HepG2 (cell line): Measurements from ENCODE around the gene API5. TPM values are rescaled to one million over a fixed set of nuclear protein-coding genes. Genes with fewer than 3 reads are reported as not detected.

ENCODE experiments used
- ARNT2 ChIP-seq: sonication (generic); formaldehyde crosslinking; IDR thresholded peaks from 2 replicates; pipeline ENCODE4 v1.8.0; 2022; ENCODE audit warnings: mild to moderate bottlenecking, low read depth, missing genetic modification reagents, moderate library complexity
- CREBL2 ChIP-seq: sonication (generic); formaldehyde crosslinking; IDR thresholded peaks from 2 replicates; pipeline ENCODE4 v1.8.1; 2023; ENCODE audit warnings: missing genetic modification reagents, mild to moderate bottlenecking, borderline replicate concordance
- EHMT2 ChIP-seq: fragments of 200-600 bp; sonication (generic); IDR thresholded peaks from 2 replicates; pipeline ENCODE4 v1.7.0; 2017; ENCODE audit warnings: antibody characterized with exemption, low read depth, low read length, borderline replicate concordance
- GTF3A ChIP-seq: sonication (generic); formaldehyde crosslinking; conservative IDR thresholded peaks from 2 replicates; pipeline ENCODE4 v1.4.0; 2020; ENCODE audit warnings: mild to moderate bottlenecking, missing genetic modification reagents
- HCFC1 ChIP-seq: fragments of 150-350 bp; IDR thresholded peaks from 2 replicates; pipeline ENCODE4 v1.6.1; 2014; ENCODE audit warnings: low read depth, low read length
- JUN ChIP-seq: sonication (generic); formaldehyde crosslinking; IDR thresholded peaks from 2 replicates; pipeline ENCODE4 v1.4.0; 2020; ENCODE audit warnings: mild to moderate bottlenecking, missing genetic modification reagents
- MED1 ChIP-seq: sonication (generic); formaldehyde crosslinking; IDR thresholded peaks from 2 replicates; pipeline ENCODE4 v1.4.0; 2020; ENCODE audit warnings: missing genetic modification reagents
- REPIN1 ChIP-seq: sonication (generic); formaldehyde crosslinking; IDR thresholded peaks from 2 replicates; pipeline ENCODE4 v1.8.0; 2022; ENCODE audit warnings: missing genetic modification reagents, low read depth, mild to moderate bottlenecking, borderline replicate concordance
- TFDP2 ChIP-seq: sonication (generic); formaldehyde crosslinking; IDR thresholded peaks from 2 replicates; pipeline ENCODE4 v1.4.0; 2020; ENCODE audit warnings: missing genetic modification reagents
- ZBTB1 ChIP-seq: sonication (generic); formaldehyde crosslinking; IDR thresholded peaks from 2 replicates; pipeline ENCODE4 v1.4.0; 2020; ENCODE audit warnings: missing genetic modification reagents, borderline replicate concordance
- ZBTB46 ChIP-seq: sonication (generic); formaldehyde crosslinking; IDR thresholded peaks from 2 replicates; pipeline ENCODE4 v1.4.0; 2020; ENCODE audit warnings: mild to moderate bottlenecking, missing genetic modification reagents, borderline replicate concordance
- ZBTB7B ChIP-seq: sonication (generic); formaldehyde crosslinking; IDR thresholded peaks from 2 replicates; pipeline ENCODE4 v1.4.0; 2020; ENCODE audit warnings: missing genetic modification reagents
- ZNF383 ChIP-seq: sonication (generic); formaldehyde crosslinking; IDR thresholded peaks from 2 replicates; pipeline ENCODE4 v1.4.0; 2020; ENCODE audit warnings: missing genetic modification reagents, mild to moderate bottlenecking, borderline replicate concordance
- ZNF414 ChIP-seq: sonication (generic); formaldehyde crosslinking; IDR thresholded peaks from 2 replicates; pipeline ENCODE4 v1.5.0; 2020; ENCODE audit warnings: missing genetic modification reagents
- ZNF432 ChIP-seq: sonication (generic); formaldehyde crosslinking; IDR thresholded peaks from 2 replicates; pipeline ENCODE4 v1.5.0; 2020; ENCODE audit warnings: missing genetic modification reagents, mild to moderate bottlenecking, borderline replicate concordance
- ZNF512 ChIP-seq: sonication (generic); formaldehyde crosslinking; IDR thresholded peaks from 2 replicates; pipeline ENCODE4 v1.4.0; 2020; ENCODE audit warnings: mild to moderate bottlenecking, missing genetic modification reagents
- ZNF577 ChIP-seq: sonication (generic); formaldehyde crosslinking; IDR thresholded peaks from 2 replicates; pipeline ENCODE4 v1.4.0; 2020; ENCODE audit warnings: mild to moderate bottlenecking, low read depth, missing genetic modification reagents, borderline replicate concordance
- ZNF749 ChIP-seq: sonication (generic); formaldehyde crosslinking; IDR thresholded peaks from 2 replicates; pipeline ENCODE4 v1.8.0; 2022; ENCODE audit warnings: mild to moderate bottlenecking, missing genetic modification reagents, moderate library complexity, borderline replicate concordance
- ZNF772 ChIP-seq: sonication (generic); formaldehyde crosslinking; IDR thresholded peaks from 2 replicates; pipeline ENCODE4 v1.5.0; 2020; ENCODE audit warnings: mild to moderate bottlenecking, missing genetic modification reagents
- ZXDC ChIP-seq: sonication (generic); formaldehyde crosslinking; IDR thresholded peaks from 2 replicates; pipeline ENCODE4 v1.5.0; 2020; ENCODE audit warnings: mild to moderate bottlenecking, missing genetic modification reagents
- polyA plus RNA-seq, 8 experiments: library from polyadenylated mRNA; depleted of rRNA in 3 of 8; stranded (reverse) in 7 of 8; unstranded in 1 of 8; fragments of >200 nt; fragmentation: Illumina TruSeq in 4 of 8; extraction: Trizol in 4 of 8; gene quantifications; 2 replicates each; pipeline versions ENCODE4 v1.2.1 to v1.2.3, GENCODE V29; 2011 to 2016; ENCODE audit warnings: low read depth in 4 of 8, missing spikeins in 1 of 8, mixed read lengths in 1 of 8; ENCODE audit not compliant: insufficient read depth in 1 of 8
- total RNA-seq, 5 experiments: library from RNA; depleted of rRNA; stranded (reverse); fragments of >200 nt; fragmentation: Illumina TruSeq; extraction: Trizol; gene quantifications; 2 replicates each; pipeline ENCODE4 v1.2.3, GENCODE V29; 2016; ENCODE audit warnings: low read depth in 1 of 5

API5 gene
- total and polyA plus RNA-seq, 2 of the 13 experiments (the other 11 are each of a cell fraction or from before 2014, with no cell fraction given): 21.6 to 59.0 TPM

GRCh38 chr11:43358801-43359421 is 47.1 kb downstream of the API5 start, which contains the start of gene TTC17 (continued):
- peak; percentile 92; the same call in 1 of the 2 replicates for TF ChIP-seq ZBTB46 (CRISPR knock-in tag)
- TF ChIP-seq ARNT2: peak; percentile 72; the same call in 1 of the 2 replicates
- peak; percentile 55; the same call in 1 of the 2 replicates for TF ChIP-seq MED1 (CRISPR knock-in tag)
- peak; percentile 86; the same call in 1 of the 2 replicates for TF ChIP-seq ZNF772 (CRISPR knock-in tag)
- no peak for TF ChIP-seq ZNF512 (CRISPR knock-in tag)
- peak; percentile 62; the same call in 1 of the 2 replicates for TF ChIP-seq EHMT2
- 0 out of 2 replicates have a peak, but pooled peaks have one; percentile 65 for TF ChIP-seq GTF3A (CRISPR knock-in tag)
- no peak for TF ChIP-seq JUN (CRISPR knock-in tag)
- peak; percentile 92; the same call in 1 of the 2 replicates for TF ChIP-seq ZXDC (CRISPR knock-in tag)
- no peak for TF ChIP-seq ZNF577 (CRISPR knock-in tag)
- TF ChIP-seq TFDP2 (CRISPR knock-in tag): peak; percentile 65
- TF ChIP-seq CREBL2 (CRISPR knock-in tag): no peak
- peak; percentile 90 for TF ChIP-seq ZBTB7B (CRISPR knock-in tag)
- peak; percentile 55; the same call in 1 of the 2 replicates for TF ChIP-seq REPIN1 (CRISPR knock-in tag)
- TF ChIP-seq ZNF414: 0 out of 2 replicates have a peak, but pooled peaks have one; percentile 26
- peak; percentile 64; the same call in 1 of the 2 replicates for TF ChIP-seq HCFC1
- TF ChIP-seq ZNF432: no peak
- peak; percentile 79; the same call in 1 of the 2 replicates for TF ChIP-seq ZNF749
- no peak for TF ChIP-seq ZBTB1 (CRISPR knock-in tag)
- TF ChIP-seq ZNF383: no peak
